Stimulated activated CD8-positive, alpha-beta memory T cell treated with anti-CD3 and anti-CD28 coated beads, Interleukin-7, amount 100 ng/mL, for 4 hours (primary cell): ENCODE results near the gene SRRT.
"Not testable (repeated sequence)": the region's sequence is repeated elsewhere in the genome, so short reads cannot be mapped to it uniquely, and the experiment has no call there.

Source experiments
- DNase-seq, 2 donors: peaks; one replicate each; pipeline ENCODE4 v3.0.0-alpha.2; 2020; ENCODE audit warnings: low read depth in 2 of 2

The SRRT gene

DNA sequence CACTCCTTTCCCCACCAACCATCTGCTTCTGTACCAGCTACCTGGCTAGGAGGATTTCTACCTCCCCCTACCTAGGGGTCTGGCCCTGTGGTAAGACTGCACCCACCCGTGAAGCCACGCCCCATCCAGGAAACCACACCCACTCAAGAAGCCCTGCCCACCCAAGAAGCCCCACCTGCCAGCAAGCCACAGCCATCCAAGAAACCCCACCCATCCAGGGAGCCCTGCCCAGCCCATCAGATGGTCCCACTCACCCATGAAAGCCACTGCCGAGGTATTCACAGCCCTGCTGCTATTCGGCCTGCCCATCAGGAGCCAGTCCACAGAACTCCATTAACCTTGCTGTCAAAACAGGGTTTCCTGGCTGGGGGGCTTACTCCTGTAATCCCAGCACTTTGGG is 58.8 kb downstream of the SRRT start:
- DNase-seq, result no peak

GRCh38 chr7:100935381-100935780 is 60.5 kb downstream of the SRRT start:
- DNase-seq, result not testable (repeated sequence)

DNA sequence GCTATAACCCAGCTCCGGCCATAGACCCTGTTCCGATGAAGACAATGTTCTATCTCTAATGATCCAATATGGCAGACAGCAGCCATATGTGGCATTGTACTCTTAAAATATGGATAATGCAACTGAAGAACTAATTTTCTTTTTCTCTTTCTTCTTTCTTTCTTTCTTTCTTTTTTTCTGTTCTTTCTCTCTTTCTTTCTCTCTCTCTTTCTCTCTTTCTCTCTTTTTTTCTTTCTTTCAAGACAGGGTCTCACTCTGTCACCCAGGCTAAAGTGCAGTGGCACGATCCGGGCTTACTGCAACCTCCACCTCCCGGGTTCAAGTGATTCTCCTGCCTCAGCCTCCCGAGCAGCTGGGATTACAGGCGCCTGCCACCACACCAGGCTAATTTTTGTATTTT is 61.3 kb downstream of the SRRT start:
- not testable (repeated sequence) for DNase-seq
